ENCODE results near the gene RPUSD4.
"Not testable (repeated sequence)": the region's sequence is repeated elsewhere in the genome, so short reads cannot be mapped to it uniquely, and the experiment has no call there.

Gene RPUSD4

GRCh38 chr11:126211236-126212088 lies at the start of gene RPUSD4, which contains the start of gene FAM118B:
Gene RPUSD4 (minus strand): TSS chr11:126211650. CDS start chr11:126211638, 12 bp downstream.
Gene FAM118B (plus strand): TSS chr11:126211782. CDS start chr11:126235002, 23,220 bp downstream.
- DNase-seq (ENCODE audit: low read depth), result peak; percentile 99
- H3K4me3 ChIP-seq (ENCODE audit: low read depth, low read length), result peak within 1 kb of the TSS; percentile 78
- TF ChIP-seq CTCF (IDR thresholded peaks at IDR 0.05; ENCODE audit: low read depth, low read length) (no peak), POLR2A (IDR thresholded peaks at IDR 0.05; ENCODE audit: extremely low read depth, insufficient read length) (peak; percentile 80), MAX (IDR thresholded peaks at IDR 0.05; ENCODE audit: low read depth, low read length) (peak; percentile 100), MYC (IDR thresholded peaks at IDR 0.05; ENCODE audit: low read depth, low read length) (peak; percentile 99)

- no peak overlapping the region for H3K4me3 ChIP-seq (ENCODE audit: low read depth, low read length)
- no peak for DNase-seq (ENCODE audit: low read depth)
- TF ChIP-seq MAX (IDR thresholded peaks at IDR 0.05; ENCODE audit: low read depth, low read length), result no peak
- TF ChIP-seq MYC (IDR thresholded peaks at IDR 0.05; ENCODE audit: low read depth, low read length), result no peak
- TF ChIP-seq CTCF (IDR thresholded peaks at IDR 0.05; ENCODE audit: low read depth, low read length), result no peak
- no peak for TF ChIP-seq POLR2A (IDR thresholded peaks at IDR 0.05; ENCODE audit: extremely low read depth, insufficient read length)
These were observed 46.3 kb upstream of the RPUSD4 start for GRCh38 chr11:126257764-126258163.

- DNase-seq (ENCODE audit: low read depth), result no peak
- H3K4me3 ChIP-seq (ENCODE audit: low read depth, low read length), result no peak overlapping the region
- TF ChIP-seq MAX (IDR thresholded peaks at IDR 0.05; ENCODE audit: low read depth, low read length), result no peak
- no peak for TF ChIP-seq MYC (IDR thresholded peaks at IDR 0.05; ENCODE audit: low read depth, low read length)
- no peak for TF ChIP-seq POLR2A (IDR thresholded peaks at IDR 0.05; ENCODE audit: extremely low read depth, insufficient read length)
- no peak for TF ChIP-seq CTCF (IDR thresholded peaks at IDR 0.05; ENCODE audit: low read depth, low read length)
These were observed 45.7 kb upstream of the RPUSD4 start for GRCh38 chr11:126257144-126257543.

GRCh38 chr11:126256216-126256615 lies 44.8 kb upstream of the RPUSD4 start:
- no peak for DNase-seq (ENCODE audit: low read depth)
- TF ChIP-seq CTCF (IDR thresholded peaks at IDR 0.05; ENCODE audit: low read depth, low read length), result no peak
- TF ChIP-seq MYC (IDR thresholded peaks at IDR 0.05; ENCODE audit: low read depth, low read length), result no peak
- TF ChIP-seq POLR2A (IDR thresholded peaks at IDR 0.05; ENCODE audit: extremely low read depth, insufficient read length), result no peak
- TF ChIP-seq MAX (IDR thresholded peaks at IDR 0.05; ENCODE audit: low read depth, low read length), result no peak
- no peak overlapping the region for H3K4me3 ChIP-seq (ENCODE audit: low read depth, low read length)

GRCh38 chr11:126255507-126255906 lies 44.1 kb upstream of the RPUSD4 start:
- H3K4me3 ChIP-seq (ENCODE audit: low read depth, low read length); DNase-seq (ENCODE audit: low read depth): not testable (repeated sequence)

GRCh38 chr11:126254819-126255218 lies 43.4 kb upstream of the RPUSD4 start:
- DNase-seq (ENCODE audit: low read depth), result no peak
- TF ChIP-seq MAX (IDR thresholded peaks at IDR 0.05; ENCODE audit: low read depth, low read length), result no peak
- no peak for TF ChIP-seq CTCF (IDR thresholded peaks at IDR 0.05; ENCODE audit: low read depth, low read length)
- TF ChIP-seq POLR2A (IDR thresholded peaks at IDR 0.05; ENCODE audit: extremely low read depth, insufficient read length), result no peak
- TF ChIP-seq MYC (IDR thresholded peaks at IDR 0.05; ENCODE audit: low read depth, low read length), result no peak
- H3K4me3 ChIP-seq (ENCODE audit: low read depth, low read length), result no peak overlapping the region

Data from NB4 (cell line).